ENCODE data around the gene RSPH9.
"Not testable (repeated sequence)": the region's sequence is repeated elsewhere in the genome, so short reads cannot be mapped to it uniquely, and the experiment has no call there.

Gene RSPH9

DNA sequence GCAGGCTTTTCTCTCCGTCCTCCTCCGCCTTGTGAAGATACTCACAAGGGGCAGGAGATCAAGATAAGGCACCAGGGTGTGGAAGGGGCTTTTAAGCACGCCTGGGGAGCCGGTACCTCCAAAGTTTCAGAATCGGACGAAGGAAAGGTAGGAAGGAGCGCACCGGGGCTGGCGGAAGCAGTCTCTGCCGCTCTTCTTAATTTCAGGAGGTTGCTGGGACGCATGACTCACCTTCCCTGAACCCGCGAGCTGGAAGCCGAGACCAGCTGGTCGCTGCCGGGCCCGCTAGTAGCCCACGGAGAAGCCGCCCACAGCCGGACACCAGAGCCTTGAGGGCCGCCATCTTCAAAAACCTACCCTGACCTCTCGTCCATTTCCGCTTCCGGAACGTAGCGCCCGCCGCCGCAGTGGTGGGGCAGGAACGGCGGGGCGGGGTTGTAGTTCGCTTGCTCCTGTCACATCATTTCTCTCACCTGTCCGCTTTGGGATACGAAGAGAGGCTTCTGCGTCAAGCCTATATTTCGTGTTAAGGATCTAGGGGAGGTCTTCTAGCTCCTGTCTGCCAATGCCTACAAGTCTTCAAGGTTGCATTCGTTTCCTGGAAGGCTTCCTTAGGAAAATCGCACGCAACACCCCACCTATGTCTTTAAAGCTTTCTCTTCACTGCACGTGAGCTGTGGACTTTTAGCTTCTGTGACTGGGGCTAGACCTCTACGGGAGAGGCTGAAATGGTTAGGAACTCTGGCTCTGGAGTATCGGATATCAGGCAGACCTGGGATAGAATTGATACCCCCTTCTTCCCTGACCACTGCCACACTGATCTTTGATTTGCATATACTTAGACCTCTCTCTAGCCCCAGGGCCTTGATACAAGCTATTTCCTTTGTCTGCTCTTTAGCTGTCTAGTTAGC, 42.9 kb downstream of the RSPH9 start, which contains the start of gene MRPS18A:
Gene MRPS18A (minus strand): TSS at position 355 of the 911 bp plus-strand sequence. CDS start 12 bp downstream, at position 343.
- peak in 12 of 14 donors; percentile 50 to 89 (median 68) for DNase-seq

DNA sequence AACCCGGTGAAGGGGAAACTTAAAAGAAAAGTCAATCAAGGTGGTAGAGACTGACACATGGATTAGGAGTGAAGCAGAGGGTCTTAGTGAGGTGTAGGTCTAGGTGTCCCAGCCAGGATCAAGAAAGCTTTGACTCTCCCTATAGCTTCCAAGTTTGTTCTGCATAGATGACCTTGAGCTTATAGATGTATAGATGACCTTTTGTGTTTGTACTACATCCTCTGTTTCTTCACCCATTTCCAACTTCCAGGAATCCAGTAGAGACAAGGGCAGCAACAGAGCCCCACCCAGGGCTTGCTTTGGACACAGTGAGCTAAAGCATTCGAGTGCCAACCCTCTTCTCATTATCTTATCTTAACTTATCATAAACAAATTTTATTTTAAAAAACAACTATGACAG, 44.6 kb downstream of the RSPH9 start:
- no peak for DNase-seq

DNA sequence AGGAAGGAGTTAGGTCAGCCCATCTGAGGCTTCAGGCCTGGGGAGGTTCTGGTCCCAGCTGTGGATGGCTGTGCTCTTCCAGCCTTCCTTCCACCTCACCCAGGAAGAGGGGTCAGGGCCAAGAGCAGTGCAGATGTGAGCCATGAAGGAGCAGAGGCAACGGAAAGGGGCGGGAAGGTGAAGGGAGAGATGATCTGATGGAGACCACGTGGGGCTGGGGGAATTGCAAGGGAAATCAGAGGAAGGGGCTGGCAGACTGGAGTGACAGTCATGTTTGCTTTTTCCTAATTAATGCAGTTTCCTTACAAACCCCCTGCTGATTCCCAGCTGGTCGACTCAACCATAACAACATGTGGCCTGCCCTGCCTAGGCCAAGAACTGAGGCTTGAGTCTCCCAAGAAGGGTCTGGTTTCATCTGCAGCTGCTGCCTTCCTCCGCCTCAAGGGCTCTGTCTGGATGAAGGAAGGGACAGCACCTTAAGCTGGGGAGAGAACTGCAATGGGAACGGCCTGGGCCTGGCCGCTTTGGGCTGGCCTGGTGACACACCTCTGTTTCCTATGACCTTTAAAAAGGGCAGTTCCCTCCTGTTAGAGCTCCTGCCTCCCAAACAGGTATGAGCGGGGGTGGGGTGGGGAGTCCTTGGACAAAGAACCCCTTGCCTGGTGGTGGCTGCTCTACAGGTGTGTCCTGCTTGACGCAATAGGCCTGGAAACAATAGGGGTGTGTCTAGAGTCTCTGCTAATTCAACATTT, 50.6 kb downstream of the RSPH9 start:
- no peak for DNase-seq

DNA sequence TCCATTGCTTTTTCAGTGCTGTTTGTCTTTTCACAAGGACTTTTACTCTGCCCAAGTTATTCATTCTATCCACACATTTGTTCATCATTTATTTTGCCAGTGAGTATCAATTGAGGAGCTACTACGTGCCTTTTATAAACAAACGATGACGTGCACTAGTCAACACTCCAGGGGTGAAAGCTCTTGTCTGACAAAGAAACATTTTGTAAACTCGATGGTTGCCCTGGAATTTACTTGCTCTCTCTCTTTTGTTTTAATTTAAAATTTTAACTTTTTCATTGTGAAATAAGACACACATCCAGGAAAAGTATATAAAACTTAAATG, 51.1 kb downstream of the RSPH9 start:
- no peak for DNase-seq

DNA sequence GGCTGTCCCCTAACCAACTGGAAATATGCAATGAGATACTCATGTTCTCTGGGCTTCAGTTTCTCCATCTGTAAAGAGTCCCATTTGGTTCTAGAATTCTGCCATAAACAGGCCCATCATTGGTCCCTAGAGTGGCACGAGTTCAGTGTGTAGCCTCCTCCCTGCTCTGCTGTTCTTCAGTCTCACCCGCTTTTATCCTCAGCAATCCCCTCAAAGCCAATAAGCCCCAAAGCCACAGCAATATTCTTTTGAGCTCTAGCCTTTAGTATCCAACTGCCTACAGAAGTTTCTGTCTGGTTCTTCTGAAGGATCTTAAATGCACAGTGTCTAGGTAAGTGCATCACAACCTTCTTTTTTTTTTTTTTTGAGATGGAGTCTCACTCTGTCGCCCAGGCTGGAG, 52.6 kb downstream of the RSPH9 start:
- DNase-seq, result no peak

DNA sequence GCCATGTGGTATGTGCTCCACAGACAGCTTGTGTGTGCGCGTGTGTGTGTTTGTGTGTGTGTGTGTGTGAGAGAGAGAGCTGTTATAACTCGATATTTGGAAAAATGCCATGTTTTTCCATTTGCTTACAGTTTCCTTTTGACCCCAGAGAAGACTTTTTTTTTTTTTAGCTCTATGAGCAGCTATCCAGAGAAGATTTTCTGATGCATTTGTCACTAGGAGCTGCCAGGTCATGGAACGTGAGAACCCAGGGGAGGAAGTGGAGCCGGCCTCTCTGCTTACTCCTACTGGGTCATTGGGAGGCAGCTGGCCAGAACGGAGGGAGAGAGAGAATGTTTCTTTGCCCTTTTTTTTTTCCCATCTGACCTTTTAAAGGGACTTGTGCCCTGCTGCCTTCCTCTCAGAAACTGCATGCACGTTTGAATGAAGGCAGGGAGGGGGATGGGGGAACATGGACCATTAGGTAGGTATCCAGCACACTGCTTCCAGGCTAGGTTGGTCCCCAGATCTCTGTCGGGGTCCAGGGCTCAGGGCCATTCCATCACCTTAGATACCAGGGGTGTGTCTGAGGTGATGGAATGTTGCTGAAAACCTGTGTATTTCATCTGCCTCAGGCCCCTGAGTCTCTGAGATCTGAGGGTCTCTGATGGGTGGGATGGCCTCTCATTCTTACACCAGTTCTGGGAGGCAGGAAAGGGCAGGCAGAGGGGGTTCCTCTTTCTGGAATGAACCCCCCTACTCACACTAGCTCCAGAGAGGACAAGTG, 53.9 kb downstream of the RSPH9 start:
- no peak for DNase-seq

DNA sequence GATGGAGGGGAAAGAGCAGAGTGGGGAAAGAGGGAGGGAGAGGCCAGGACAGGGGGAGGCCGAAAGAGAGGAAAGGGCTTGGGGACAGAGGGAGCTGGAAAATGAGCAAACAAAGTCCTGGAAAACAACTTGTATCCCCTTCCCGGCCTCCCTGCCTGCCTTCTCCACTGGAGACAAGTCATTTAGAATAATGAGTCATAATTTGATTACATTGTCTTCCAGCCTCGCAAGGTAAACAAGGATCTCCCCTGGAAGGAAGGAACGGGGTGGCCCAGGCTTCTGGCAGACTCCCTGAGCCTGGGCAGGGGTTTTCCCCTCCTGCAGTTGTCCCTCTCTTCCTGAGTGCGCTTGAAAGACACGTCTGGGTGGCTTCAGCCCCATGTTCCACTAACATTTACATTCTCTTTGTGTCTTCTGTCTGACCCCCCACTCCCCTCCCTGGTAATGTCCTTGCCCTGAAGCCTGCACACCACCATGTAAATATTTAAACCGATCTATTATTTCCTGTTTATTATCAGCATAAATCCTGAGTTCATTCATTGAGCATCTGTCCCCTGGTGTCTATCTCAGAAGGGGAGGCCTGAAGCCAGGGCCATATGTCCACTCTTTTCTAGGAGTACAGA, 54.8 kb downstream of the RSPH9 start:
- no peak for DNase-seq

DNA sequence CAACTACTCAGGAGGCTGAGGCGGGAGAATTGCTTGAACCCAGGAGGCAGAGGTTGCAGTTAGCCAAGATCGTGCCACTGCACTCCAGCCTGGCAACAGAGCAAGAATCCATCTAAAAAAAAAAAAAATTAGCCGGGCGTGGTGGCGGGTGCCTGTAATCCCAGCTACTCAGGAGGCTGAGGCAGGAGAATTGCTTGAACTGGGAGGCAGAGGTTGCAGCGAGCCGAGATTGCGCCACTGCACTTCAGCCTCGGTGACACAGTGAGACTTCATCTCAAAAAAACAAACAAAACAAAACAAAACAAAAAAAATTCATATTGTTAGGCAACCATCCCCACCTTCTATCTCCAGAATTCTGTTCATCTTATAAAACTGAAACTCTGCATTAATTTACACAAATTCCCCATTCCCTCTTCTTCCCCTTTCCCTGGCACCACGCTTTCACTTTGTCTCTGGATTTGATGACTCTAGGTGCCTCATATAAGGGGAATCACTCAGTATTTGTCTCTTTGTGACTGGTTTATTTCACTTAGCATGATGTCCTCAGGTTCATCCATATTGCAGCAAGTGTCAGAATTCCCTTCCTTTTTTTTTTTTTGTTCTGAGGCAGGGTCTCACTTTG, 56.2 kb downstream of the RSPH9 start:
- DNase-seq, result not testable (repeated sequence)

DNA sequence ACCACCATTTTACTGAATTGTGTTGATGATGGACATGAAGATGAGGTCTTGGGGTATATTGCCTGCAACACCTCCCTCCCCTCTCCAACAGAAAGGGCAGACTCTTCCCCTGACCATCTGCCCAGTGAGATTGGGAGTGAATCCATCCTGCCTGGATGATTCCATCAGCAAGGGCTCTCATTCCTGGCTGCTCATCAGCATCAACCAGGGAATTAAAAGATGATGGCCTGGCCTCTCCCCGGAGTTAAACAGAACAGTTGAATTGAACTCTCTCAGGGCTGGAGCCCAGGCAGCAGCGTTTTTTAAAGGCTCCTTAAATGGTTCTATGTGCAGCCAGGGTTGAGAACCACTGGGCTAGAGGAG, 57.3 kb downstream of the RSPH9 start:
- DNase-seq, result no peak

DNA sequence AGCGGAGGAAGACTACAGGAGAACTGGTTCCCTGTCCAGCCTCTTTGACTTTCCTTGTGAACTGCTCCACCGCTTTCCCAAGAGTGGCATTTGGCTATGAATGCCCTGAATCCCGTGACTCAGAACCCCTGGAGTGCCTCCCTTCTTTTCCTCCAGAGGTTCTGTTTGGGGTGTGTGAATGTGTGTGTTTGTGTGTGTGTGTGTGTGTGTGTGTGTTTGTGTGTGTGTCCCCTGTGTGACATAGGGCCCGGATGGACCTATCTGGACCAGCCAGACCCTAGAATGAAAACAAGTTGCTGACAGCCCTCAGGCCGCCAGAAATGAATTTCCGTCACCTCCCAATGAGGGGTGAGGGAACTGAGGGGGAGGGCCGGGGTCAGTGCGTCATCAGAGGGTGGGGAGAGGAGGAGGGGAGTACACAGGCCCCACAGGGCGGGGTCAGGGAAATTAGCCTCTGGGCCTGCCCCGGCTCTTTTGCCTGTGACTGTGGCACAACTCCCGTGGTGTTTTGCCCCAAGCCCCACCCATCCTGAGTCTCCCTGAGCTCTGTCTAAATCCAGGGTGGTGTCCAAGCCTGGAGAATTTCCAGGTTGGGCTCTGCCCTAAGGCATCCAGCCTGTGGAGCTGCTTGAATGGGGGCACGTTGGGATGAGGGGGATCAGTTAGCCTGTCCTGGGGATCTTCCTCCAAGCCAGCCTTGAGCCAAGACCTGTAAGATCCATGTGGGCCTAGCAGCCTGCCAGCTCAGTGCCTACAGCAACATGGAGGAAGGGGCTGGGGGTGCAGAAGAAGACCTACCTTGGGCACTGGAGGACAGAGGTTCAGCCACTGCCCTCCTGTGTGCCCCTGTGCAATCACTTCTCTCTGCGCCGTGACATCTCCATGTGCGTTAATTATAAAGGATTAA, 58.0 kb downstream of the RSPH9 start:
- DNase-seq, result peak in 2 of 14 donors; percentile 6 to 19

DNA sequence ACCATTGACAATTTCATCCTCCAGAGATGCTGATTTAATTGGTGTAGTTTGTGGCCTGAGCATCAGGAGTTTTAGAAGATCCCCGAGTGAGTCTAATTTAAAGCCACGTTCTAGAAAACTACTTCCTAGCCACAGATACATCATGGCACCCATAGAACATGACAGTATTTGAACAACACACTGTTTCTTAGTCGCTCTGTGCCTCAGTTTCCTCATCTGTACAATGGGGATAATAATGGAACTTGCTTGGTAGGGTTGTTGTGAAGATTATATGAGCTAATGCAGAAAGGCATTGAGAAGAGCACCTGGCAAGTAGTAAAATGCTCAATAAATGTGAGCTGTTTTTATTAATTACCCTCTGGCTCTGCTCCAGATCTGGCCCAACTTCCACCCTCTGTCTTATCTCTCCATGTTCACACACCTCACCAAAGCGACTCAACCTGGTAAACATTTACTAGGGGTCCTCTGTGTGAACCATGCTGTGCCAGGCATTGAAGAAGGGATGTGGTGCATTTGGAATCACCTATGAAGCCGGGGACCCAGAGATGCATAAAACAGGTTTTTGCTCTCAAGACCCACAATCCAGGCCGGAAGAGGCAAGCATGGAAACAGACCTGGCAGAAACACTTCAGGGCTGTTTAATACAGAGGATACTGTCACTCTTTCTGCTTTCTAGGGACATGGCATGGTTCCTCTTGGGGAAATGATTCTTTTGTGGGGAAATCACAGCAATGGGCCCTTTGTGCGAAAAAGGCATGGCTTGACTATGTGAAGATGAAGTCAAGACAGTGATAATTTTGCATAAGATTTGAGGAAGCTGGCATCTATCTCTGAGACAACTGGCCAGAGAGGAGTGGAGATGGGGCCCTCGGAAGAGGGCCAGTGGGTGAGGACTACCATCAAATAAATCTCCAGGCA, 58.9 kb downstream of the RSPH9 start:
- no peak for DNase-seq

DNA sequence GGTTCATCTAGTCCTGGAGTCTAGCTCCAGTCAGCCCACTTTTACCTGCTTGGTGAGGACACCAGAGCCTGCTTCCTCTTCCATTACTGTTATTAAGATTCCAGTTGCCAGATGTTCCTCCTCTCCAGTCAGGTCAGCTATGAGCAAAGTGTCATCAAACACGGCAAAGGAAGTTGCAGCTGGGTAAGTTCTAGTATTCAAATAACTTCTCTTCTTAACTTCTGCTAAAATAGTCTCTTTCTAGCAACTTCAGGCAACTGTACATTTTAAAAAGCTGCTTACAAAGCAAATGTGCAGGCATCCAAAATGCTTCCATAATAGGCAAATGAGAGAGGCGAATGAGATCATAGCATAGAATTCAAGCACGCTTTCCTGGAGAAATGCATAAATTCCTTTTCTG, 61.2 kb downstream of the RSPH9 start:
- no peak for DNase-seq

DNA sequence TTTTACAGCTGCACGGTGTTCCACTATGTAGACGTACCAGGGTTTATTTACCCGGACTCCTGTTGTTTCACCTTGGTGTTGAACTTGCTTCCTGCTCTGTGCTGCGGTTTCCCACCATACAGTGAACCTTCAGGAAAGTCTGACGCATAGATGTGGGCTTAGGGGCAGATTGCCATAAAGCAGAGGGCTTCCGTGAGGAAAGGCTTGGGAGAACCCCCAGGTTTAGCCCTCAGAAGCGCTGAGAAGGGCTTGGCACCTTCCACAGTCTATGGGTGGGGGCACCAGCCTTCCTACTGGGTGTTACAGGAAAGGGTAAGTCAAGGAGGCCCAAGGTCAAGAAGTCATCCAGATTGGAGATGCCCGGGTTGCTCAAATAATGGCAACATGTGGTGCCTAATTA, 62.0 kb downstream of the RSPH9 start:
- DNase-seq, result no peak

DNA sequence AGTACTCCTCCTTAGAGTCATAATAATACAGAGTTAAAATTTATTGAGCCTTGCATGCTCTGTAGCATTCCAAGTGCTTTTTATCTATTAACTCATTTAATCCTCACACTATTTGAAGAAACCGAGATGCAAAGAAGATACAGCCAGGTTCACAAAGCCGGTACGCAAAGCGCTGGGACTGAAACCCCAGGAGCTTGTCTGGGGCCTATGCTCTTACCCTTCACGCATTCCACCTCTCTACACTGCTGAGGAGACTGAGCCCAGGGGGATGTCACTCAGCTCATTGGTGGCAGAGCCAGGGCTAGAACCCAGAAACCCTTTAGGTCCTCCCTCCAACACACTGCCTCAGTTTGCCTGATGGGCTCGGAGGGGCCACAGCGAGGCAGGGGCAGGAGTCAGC, 62.4 kb downstream of the RSPH9 start:
- DNase-seq, result no peak

DNA sequence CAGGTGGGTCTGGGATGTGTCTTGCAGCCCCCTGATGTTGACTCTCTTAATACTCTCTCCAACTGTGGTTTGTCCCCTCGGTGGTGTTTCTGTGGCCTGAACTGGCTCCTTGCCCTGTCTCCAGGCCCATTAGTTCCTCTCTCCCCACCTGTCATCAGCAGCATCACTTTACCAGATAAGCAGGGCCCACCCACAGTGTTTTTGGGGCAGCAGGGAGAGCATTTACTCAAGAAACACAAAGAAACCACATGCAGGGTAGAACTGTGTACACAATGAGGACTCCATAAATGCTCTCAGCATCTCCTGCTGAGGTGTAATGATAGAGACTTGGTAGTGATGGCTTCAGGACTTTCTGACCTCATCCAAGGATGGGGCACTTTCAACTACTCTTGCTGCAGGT, 62.9 kb downstream of the RSPH9 start:
- DNase-seq, result no peak

DNA sequence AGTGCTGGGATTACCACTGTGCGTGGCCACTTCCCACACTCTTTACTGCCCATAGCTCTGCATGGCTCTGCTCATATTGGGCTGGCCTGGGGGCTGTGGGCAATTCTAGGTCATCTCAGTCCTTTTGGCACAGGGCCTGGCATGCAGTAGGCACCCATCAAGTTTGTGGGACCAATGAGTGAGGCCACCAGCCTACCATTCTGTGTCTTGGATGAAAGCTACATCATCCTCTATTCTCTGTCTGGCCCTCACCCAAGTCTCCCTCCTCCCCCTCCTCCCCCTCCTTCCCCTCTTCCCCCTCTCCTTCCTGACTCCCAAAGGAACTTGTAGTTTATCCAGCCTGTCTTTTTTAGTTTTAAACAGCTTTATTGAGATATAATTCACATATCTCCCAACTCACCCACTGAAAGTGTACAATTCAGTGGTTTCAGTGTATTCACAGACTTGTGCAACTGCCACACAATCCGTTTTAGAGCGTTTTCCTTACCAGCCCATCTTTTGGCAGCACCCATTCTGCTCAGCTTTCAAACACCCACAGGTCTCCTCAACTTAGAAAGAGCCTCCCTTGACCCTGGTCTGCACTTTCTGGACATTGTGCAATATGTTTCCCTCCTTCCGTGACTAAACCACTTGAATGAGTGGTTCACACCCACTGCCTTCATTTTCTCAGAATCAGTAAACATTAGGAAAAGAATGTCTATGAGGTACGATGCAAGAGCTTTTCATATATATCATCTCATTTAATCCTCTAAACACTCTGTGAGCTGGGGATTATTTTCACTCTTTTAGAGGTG, 64.2 kb downstream of the RSPH9 start:
- no peak for DNase-seq

DNA sequence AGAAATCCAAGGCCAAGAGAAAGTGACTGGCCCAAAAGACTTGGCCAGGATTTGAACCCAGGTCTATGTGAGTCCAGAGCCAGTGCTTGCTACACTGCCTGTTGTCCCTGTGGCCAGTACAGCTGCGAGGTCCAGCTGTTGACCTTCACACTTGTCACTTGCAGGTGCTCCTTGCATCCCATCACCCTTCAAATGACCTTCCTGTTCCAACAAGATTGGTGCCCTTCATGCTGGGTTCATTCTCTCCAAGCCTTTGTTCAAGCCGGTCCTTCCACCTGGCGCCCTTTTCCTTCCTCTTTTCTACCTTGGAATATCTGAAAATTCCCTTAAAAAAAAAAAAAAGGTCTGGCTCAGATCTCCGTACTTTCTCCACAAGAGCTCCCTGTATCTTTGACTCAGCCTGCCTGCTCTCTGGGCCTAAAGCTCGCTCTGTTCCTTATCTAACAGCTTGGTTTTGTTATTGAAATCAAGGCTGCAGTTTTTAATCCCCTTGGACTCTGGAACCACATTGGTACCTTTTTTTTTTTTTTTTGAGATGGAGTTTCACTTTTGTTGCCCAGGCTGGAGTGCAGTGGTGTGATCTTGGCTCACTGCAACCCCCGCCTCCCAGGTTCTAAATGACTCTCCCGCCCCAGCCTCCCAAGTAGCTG, 64.9 kb downstream of the RSPH9 start:
- DNase-seq, result no peak

DNA sequence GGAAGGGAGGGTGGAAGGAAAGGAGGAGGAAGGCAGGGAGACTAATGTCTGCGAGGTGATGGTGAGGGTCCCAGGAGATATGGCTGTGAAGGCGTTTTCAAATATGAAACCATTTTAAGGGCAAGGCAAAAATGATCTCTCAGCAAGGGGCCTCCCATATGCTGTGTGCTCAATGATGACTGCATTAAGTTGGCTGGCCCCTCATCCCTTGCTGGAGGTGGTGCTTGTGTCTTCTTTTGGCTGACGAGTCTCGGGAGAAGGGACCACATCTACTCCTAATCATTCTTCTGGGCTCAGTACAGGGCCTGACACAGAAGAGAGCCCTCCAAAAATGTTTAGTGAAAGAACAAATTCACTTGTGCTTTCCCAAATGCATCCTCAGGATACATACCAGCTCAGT, 65.7 kb downstream of the RSPH9 start:
- no peak for DNase-seq

DNA sequence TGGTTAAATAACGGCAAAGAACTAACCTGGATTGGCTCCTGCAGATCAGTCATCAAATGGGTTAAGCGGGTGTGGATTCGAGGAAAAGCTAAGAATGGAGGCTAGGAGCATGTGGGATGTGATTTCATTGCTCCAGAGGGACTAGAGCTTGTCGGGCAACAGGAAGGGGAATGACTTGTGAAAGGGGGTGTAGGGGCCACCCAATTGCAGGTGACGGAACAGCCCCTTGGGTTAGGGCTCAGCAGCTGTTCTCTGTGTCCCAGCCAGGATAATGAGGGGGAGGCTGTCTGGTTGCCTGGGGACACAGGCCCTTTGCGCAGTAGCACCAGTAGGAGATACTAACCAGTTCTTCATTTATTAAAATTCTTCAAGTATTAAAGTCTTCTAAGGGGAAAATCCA, 67.7 kb downstream of the RSPH9 start:
- DNase-seq, result no peak

All from C1 segment of cervical spinal cord (tissue), 14 donors.